22Rv1 (cell line): Measurements from ENCODE around the gene TMEM144.

Experiments
- H3K27ac ChIP-seq: fragments of 450-650 bp; 2 replicates; pipeline ENCODE4 v1.5.1; 2017
- ZFX ChIP-seq: fragments of 450-650 bp; IDR thresholded peaks from 2 replicates; pipeline ENCODE4 v1.6.1; 2017; ENCODE audit warnings: antibody characterized with exemption, borderline replicate concordance
- TF ChIP-seq, protein P1 (sequence below): fragments of 450-650 bp; IDR thresholded peaks from 2 replicates; pipeline ENCODE4 v1.5.1; 2017; ENCODE audit warnings: mild to moderate bottlenecking

The TMEM144 gene

DNA sequence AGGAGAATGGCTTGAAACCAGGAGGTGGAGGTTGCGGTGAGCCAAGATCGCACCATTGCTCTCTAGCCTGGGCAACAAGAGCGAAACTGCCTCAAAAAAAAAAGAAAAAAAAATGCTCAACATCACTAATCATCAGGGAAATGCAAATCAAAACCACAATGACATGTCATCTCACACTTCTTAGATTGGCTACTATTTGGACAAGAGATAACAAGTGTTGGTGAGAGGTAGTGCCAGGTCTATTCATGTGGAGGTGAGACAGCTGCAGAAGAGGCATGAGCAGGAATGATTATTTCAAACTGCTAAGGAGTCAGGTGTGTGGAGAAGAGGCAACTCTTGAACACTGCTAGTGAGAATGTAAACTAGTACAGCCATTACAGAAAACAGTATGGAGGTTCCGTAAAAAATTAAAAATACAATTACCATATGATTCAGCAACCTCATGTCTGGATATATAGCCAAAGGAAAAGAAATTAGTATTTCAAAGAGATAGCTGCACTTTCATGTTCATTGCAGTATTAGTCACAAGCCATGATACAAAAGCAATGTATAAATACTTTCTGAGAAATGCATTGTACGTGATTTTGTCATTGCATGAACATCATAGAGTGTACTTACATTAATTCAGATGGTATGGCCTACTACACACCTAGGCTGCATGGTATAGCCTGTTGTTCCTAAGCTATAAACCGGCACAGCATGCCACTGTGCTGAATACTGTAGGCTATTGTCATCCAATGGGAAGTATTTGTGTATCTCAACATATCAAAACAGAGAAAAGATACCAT is 75.3 kb downstream of the TMEM144 start:
- TF ChIP-seq, protein P1, sequence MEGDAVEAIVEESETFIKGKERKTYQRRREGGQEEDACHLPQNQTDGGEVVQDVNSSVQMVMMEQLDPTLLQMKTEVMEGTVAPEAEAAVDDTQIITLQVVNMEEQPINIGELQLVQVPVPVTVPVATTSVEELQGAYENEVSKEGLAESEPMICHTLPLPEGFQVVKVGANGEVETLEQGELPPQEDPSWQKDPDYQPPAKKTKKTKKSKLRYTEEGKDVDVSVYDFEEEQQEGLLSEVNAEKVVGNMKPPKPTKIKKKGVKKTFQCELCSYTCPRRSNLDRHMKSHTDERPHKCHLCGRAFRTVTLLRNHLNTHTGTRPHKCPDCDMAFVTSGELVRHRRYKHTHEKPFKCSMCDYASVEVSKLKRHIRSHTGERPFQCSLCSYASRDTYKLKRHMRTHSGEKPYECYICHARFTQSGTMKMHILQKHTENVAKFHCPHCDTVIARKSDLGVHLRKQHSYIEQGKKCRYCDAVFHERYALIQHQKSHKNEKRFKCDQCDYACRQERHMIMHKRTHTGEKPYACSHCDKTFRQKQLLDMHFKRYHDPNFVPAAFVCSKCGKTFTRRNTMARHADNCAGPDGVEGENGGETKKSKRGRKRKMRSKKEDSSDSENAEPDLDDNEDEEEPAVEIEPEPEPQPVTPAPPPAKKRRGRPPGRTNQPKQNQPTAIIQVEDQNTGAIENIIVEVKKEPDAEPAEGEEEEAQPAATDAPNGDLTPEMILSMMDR, result no peak
- no peak for TF ChIP-seq ZFX
- H3K27ac ChIP-seq, result no peak overlapping the region

- TF ChIP-seq, protein P1, result no peak
These were observed 80.6 kb downstream of the TMEM144 start for GRCh38 chr4:158290912-158291311.

GRCh38 chr4:158291334-158292055 is 81.2 kb downstream of the TMEM144 start:
- no peak for TF ChIP-seq ZFX
- TF ChIP-seq, protein P1, result no peak
- no peak overlapping the region for H3K27ac ChIP-seq

More at GRCh38 chr4:158290912-158291311, 80.6 kb downstream of the TMEM144 start:
- H3K27ac ChIP-seq, result no peak overlapping the region

GRCh38 chr4:158292156-158292555 is 81.9 kb downstream of the TMEM144 start:
- TF ChIP-seq, protein P1, result no peak
- TF ChIP-seq ZFX, result no peak
- no peak overlapping the region for H3K27ac ChIP-seq

GRCh38 chr4:158295053-158295452 is 84.8 kb downstream of the TMEM144 start:
- no peak overlapping the region for H3K27ac ChIP-seq
- TF ChIP-seq, protein P1, result no peak
- TF ChIP-seq ZFX, result no peak

DNA sequence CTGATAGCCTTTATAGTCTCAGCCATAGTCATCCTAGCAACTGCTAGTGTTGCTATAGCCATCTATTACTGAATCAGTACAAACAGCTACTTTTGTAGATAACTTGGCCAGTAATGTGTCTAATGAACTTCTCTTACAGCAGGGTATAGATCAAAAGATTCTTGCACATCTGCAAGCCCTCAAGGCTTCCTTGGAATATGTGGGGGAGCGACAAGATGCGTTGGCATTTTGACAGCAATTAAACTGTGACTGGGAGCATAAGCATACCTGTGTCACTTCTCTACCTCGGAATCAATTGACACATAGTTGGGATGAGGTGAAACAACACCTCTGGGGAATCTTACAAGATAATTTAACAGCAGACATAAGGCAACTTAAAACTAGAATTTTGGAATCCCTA is 87.6 kb downstream of the TMEM144 start:
- H3K27ac ChIP-seq, result no peak overlapping the region
- no peak for TF ChIP-seq ZFX
- TF ChIP-seq, protein P1, result no peak

GRCh38 chr4:158299459-158300007 is 89.2 kb downstream of the TMEM144 start:
- TF ChIP-seq, protein P1, result no peak
- TF ChIP-seq ZFX, result no peak
- H3K27ac ChIP-seq, result no peak overlapping the region
